ENCODE measurements around the gene ADK. TPM values are rescaled to one million over a fixed set of nuclear protein-coding genes. Genes with fewer than 3 reads are reported as not detected.

The ADK gene
- total and polyA plus RNA-seq, 2 experiments from 2014 or later: 39.9 to 53.0 TPM

DNA sequence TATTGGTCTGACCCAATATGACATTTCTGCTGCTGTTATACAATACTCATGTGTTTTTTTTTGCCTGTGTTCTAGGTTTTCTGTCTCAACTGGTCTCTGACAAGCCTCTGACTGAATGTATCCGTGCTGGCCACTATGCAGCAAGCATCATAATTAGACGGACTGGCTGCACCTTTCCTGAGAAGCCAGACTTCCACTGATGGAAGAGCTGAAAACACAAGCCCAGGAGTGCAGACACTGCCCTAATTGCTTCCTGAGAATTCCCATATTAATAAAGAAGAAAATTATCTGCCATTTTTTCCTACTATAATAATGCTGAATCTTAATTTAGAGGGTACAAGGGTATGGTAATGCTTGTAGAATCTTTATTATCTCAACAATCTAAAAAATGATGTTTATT is 557.2 kb downstream of the ADK start:
- no peaks in the 10 kb centered on the region for H4K20me1 ChIP-seq (replicated peaks; ENCODE audit: insufficient read depth)
- no peak overlapping the region for H2AFZ ChIP-seq
- no peaks in the 10 kb centered on the region for H3K9me2 ChIP-seq (ENCODE audit: insufficient read depth)
- no peak overlapping the region for H3K4me3 ChIP-seq
- H3K27me3 Mint-ChIP-seq (ENCODE audit: insufficient read depth, low read depth, poor library complexity): no peaks in the 10 kb centered on the region
- ATAC-seq (no peak), DNase-seq (ENCODE audit: low spot score) (no peak)
- H3F3A ChIP-seq (replicated peaks; ENCODE audit: low read depth): 0 out of 2 replicates have a peak, but pooled peaks cover 4% of the 10 kb centered on the region
- H3K4me1 Mint-ChIP-seq: no peaks in the 10 kb centered on the region
- no peak for TF ChIP-seq NANOG (IDR thresholded peaks at IDR 0.05; ENCODE audit: borderline replicate concordance)
- no peak for TF ChIP-seq JUNB (IDR thresholded peaks at IDR 0.05; ENCODE audit: unreplicated experiment)
- TF ChIP-seq STAT1 (IDR thresholded peaks at IDR 0.05; ENCODE audit: unreplicated experiment): no peak
- TF ChIP-seq, protein P1, sequence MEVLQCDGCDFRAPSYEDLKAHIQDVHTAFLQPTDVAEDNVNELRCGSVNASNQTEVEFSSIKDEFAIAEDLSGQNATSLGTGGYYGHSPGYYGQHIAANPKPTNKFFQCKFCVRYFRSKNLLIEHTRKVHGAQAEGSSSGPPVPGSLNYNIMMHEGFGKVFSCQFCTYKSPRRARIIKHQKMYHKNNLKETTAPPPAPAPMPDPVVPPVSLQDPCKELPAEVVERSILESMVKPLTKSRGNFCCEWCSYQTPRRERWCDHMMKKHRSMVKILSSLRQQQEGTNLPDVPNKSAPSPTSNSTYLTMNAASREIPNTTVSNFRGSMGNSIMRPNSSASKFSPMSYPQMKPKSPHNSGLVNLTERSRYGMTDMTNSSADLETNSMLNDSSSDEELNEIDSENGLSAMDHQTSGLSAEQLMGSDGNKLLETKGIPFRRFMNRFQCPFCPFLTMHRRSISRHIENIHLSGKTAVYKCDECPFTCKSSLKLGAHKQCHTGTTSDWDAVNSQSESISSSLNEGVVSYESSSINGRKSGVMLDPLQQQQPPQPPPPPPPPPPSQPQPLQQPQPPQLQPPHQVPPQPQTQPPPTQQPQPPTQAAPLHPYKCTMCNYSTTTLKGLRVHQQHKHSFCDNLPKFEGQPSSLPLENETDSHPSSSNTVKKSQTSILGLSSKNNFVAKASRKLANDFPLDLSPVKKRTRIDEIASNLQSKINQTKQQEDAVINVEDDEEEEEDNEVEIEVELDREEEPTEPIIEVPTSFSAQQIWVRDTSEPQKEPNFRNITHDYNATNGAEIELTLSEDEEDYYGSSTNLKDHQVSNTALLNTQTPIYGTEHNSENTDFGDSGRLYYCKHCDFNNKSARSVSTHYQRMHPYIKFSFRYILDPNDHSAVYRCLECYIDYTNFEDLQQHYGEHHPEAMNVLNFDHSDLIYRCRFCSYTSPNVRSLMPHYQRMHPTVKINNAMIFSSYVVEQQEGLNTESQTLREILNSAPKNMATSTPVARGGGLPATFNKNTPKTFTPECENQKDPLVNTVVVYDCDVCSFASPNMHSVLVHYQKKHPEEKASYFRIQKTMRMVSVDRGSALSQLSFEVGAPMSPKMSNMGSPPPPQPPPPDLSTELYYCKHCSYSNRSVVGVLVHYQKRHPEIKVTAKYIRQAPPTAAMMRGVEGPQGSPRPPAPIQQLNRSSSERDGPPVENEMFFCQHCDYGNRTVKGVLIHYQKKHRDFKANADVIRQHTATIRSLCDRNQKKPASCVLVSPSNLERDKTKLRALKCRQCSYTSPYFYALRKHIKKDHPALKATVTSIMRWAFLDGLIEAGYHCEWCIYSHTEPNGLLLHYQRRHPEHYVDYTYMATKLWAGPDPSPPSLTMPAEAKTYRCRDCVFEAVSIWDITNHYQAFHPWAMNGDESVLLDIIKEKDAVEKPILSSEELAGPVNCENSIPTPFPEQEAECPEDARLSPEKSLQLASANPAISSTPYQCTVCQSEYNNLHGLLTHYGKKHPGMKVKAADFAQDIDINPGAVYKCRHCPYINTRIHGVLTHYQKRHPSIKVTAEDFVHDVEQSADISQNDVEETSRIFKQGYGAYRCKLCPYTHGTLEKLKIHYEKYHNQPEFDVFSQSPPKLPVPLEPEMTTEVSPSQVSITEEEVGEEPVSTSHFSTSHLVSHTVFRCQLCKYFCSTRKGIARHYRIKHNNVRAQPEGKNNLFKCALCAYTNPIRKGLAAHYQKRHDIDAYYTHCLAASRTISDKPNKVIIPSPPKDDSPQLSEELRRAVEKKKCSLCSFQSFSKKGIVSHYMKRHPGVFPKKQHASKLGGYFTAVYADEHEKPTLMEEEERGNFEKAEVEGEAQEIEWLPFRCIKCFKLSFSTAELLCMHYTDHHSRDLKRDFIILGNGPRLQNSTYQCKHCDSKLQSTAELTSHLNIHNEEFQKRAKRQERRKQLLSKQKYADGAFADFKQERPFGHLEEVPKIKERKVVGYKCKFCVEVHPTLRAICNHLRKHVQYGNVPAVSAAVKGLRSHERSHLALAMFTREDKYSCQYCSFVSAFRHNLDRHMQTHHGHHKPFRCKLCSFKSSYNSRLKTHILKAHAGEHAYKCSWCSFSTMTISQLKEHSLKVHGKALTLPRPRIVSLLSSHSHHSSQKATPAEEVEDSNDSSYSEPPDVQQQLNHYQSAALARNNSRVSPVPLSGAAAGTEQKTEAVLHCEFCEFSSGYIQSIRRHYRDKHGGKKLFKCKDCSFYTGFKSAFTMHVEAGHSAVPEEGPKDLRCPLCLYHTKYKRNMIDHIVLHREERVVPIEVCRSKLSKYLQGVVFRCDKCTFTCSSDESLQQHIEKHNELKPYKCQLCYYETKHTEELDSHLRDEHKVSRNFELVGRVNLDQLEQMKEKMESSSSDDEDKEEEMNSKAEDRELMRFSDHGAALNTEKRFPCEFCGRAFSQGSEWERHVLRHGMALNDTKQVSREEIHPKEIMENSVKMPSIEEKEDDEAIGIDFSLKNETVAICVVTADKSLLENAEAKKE (CRISPR knock-in tag; IDR thresholded peaks at IDR 0.05): no peak
- TF ChIP-seq EZH2phosphoT487 (IDR thresholded peaks at IDR 0.05; ENCODE audit: unreplicated experiment): no peak
- no peak for TF ChIP-seq ZNF331 (CRISPR knock-in tag; IDR thresholded peaks at IDR 0.05; ENCODE audit: low read depth)
- TF ChIP-seq CREB1 (CRISPR knock-in tag; IDR thresholded peaks at IDR 0.05; ENCODE audit: low read depth): no peak
- no peak for TF ChIP-seq EZH2 (IDR thresholded peaks at IDR 0.05; ENCODE audit: low read depth, unreplicated experiment)
- no peak for TF ChIP-seq ZNF114 (CRISPR knock-in tag; IDR thresholded peaks at IDR 0.05)
- TF ChIP-seq, protein P2, sequence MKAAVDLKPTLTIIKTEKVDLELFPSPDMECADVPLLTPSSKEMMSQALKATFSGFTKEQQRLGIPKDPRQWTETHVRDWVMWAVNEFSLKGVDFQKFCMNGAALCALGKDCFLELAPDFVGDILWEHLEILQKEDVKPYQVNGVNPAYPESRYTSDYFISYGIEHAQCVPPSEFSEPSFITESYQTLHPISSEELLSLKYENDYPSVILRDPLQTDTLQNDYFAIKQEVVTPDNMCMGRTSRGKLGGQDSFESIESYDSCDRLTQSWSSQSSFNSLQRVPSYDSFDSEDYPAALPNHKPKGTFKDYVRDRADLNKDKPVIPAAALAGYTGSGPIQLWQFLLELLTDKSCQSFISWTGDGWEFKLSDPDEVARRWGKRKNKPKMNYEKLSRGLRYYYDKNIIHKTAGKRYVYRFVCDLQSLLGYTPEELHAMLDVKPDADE (IDR thresholded peaks at IDR 0.05): no peak
- no peak for TF ChIP-seq POLR2AphosphoS5 (IDR thresholded peaks at IDR 0.05; ENCODE audit: low read depth)
- TF ChIP-seq, protein P3, sequence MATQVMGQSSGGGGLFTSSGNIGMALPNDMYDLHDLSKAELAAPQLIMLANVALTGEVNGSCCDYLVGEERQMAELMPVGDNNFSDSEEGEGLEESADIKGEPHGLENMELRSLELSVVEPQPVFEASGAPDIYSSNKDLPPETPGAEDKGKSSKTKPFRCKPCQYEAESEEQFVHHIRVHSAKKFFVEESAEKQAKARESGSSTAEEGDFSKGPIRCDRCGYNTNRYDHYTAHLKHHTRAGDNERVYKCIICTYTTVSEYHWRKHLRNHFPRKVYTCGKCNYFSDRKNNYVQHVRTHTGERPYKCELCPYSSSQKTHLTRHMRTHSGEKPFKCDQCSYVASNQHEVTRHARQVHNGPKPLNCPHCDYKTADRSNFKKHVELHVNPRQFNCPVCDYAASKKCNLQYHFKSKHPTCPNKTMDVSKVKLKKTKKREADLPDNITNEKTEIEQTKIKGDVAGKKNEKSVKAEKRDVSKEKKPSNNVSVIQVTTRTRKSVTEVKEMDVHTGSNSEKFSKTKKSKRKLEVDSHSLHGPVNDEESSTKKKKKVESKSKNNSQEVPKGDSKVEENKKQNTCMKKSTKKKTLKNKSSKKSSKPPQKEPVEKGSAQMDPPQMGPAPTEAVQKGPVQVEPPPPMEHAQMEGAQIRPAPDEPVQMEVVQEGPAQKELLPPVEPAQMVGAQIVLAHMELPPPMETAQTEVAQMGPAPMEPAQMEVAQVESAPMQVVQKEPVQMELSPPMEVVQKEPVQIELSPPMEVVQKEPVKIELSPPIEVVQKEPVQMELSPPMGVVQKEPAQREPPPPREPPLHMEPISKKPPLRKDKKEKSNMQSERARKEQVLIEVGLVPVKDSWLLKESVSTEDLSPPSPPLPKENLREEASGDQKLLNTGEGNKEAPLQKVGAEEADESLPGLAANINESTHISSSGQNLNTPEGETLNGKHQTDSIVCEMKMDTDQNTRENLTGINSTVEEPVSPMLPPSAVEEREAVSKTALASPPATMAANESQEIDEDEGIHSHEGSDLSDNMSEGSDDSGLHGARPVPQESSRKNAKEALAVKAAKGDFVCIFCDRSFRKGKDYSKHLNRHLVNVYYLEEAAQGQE (IDR thresholded peaks at IDR 0.05; ENCODE audit: unreplicated experiment): no peak
- TF ChIP-seq, protein P4, sequence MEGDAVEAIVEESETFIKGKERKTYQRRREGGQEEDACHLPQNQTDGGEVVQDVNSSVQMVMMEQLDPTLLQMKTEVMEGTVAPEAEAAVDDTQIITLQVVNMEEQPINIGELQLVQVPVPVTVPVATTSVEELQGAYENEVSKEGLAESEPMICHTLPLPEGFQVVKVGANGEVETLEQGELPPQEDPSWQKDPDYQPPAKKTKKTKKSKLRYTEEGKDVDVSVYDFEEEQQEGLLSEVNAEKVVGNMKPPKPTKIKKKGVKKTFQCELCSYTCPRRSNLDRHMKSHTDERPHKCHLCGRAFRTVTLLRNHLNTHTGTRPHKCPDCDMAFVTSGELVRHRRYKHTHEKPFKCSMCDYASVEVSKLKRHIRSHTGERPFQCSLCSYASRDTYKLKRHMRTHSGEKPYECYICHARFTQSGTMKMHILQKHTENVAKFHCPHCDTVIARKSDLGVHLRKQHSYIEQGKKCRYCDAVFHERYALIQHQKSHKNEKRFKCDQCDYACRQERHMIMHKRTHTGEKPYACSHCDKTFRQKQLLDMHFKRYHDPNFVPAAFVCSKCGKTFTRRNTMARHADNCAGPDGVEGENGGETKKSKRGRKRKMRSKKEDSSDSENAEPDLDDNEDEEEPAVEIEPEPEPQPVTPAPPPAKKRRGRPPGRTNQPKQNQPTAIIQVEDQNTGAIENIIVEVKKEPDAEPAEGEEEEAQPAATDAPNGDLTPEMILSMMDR (conservative IDR thresholded peaks at IDR 0.05; ENCODE audit: low read depth in 2 of 2): no peak
- no peak overlapping the region for H3K4me3 Mint-ChIP-seq
- H3K36me3 Mint-ChIP-seq (ENCODE audit: low read depth): no peaks in the 10 kb centered on the region; the same call in 2 of the 3 replicates
- no peak overlapping the region for H3K27ac ChIP-seq (ENCODE audit: low read depth)
- H3K36me3 ChIP-seq (ENCODE audit: insufficient read depth): no peaks in the 10 kb centered on the region
- H3K27me3 ChIP-seq (ENCODE audit: insufficient read depth): no peaks in the 10 kb centered on the region
- no peaks in the 10 kb centered on the region for H3K79me2 ChIP-seq (replicated peaks; ENCODE audit: insufficient read depth)
- H3K27ac Mint-ChIP-seq: no peak overlapping the region
- H3K4me1 ChIP-seq (ENCODE audit: insufficient read depth): no peaks in the 10 kb centered on the region
- H3K4me2 ChIP-seq: no peak overlapping the region
- H3K9me3 Mint-ChIP-seq: no peaks in the 10 kb centered on the region; the same call in 2 of the 3 replicates
